ENCODE results near the gene SLC9A9. TPM values are rescaled to one million over a fixed set of nuclear protein-coding genes. Genes with fewer than 3 reads are reported as not detected.

The SLC9A9 gene
- total RNA-seq, 4 donors from 2014 or later, result 1.1 to 15.9 (median 9.7) TPM

GRCh38 chr3:143608966-143609365, 239.3 kb downstream of the SLC9A9 start:
- WGBS, 2 donors (ENCODE audit: low coverage in 1 of 2), result 95 to 96% methylated on average over 5 of the region's 5 CpGs
- H3K27me3 ChIP-seq, result no peaks in the 10 kb centered on the region
- intact Hi-C loops (cut with DNase I; ENCODE audit: low total_unique reads) (no loop called here), in situ Hi-C loops (cut with MboI; ENCODE audit: low pct_ligation_motif_present in 1 of 4, low pct_unique_long_range_greater_than_20kb in 1 of 4, low sequenced_read_pairs in 3 of 4) (no loop called here)
- H3K9me3 ChIP-seq, result no peaks in the 10 kb centered on the region
- H3K4me3 ChIP-seq, result no peak overlapping the region
- DNase-seq, result no peak
- no peaks in the 10 kb centered on the region for H3K4me1 ChIP-seq
- H3K27ac ChIP-seq, result no peak overlapping the region
- TF ChIP-seq POLR2AphosphoS5 (IDR thresholded peaks at IDR 0.05), result no peak
- no peak for TF ChIP-seq POLR2A (IDR thresholded peaks at IDR 0.05)
- TF ChIP-seq, protein P1, sequence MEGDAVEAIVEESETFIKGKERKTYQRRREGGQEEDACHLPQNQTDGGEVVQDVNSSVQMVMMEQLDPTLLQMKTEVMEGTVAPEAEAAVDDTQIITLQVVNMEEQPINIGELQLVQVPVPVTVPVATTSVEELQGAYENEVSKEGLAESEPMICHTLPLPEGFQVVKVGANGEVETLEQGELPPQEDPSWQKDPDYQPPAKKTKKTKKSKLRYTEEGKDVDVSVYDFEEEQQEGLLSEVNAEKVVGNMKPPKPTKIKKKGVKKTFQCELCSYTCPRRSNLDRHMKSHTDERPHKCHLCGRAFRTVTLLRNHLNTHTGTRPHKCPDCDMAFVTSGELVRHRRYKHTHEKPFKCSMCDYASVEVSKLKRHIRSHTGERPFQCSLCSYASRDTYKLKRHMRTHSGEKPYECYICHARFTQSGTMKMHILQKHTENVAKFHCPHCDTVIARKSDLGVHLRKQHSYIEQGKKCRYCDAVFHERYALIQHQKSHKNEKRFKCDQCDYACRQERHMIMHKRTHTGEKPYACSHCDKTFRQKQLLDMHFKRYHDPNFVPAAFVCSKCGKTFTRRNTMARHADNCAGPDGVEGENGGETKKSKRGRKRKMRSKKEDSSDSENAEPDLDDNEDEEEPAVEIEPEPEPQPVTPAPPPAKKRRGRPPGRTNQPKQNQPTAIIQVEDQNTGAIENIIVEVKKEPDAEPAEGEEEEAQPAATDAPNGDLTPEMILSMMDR (IDR thresholded peaks at IDR 0.05), result no peak
- no peak for TF ChIP-seq EP300 (IDR thresholded peaks at IDR 0.05; ENCODE audit: low read depth)
- H3K36me3 ChIP-seq, result no peaks in the 10 kb centered on the region

DNA sequence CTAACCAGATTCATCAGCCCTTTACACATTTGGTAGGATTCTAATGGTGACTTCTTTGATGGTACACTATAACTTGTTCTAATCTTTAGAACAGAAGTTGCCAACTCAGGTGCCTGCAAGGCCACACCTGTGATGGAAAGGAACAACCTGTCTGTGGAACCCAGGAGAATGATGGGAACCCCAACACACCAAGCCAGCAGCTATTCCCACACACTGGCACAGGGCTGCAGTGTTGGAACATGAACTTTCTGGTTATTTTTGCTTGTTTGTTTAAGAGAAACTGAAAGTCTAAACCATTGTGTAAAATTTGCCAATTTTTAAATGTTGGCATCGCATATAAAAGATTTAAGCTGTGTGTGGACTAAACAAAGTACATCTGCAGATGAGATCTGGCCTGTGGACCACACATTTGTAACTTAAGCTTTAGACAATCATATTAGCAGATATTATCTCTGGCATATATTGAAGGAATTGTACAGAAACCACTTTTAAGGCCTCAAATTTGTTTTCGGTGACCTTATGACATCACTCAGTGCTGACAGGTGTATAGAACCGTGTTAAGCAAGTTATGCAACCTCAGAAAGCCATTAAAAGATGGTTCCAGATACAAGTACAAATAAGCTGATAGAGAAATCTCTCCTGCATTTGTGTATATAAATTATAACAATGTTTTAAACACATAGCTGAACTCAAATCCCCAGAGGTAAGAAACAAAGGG, 242.9 kb downstream of the SLC9A9 start:
- Histone ChIP-seq H3K27me3 (no peaks in the 10 kb centered on the region), H3K27ac (no peak overlapping the region), H3K4me1 (no peaks in the 10 kb centered on the region), H3K9me3 (no peaks in the 10 kb centered on the region), H3K4me3 (no peak overlapping the region), H3K36me3 (no peaks in the 10 kb centered on the region)
- intact Hi-C loops (cut with DNase I; ENCODE audit: low total_unique reads) (no loop called here), in situ Hi-C loops (cut with MboI; ENCODE audit: low pct_ligation_motif_present in 1 of 4, low pct_unique_long_range_greater_than_20kb in 1 of 4, low sequenced_read_pairs in 3 of 4) (no loop called here)
- 75 to 90% methylated on average over 3 of the region's 3 CpGs for WGBS, 2 donors (ENCODE audit: low coverage in 1 of 2)
- DNase-seq, result no peak
- TF ChIP-seq POLR2AphosphoS5 (IDR thresholded peaks at IDR 0.05) (no peak), POLR2A (IDR thresholded peaks at IDR 0.05) (no peak), EP300 (IDR thresholded peaks at IDR 0.05; ENCODE audit: low read depth) (no peak)
- TF ChIP-seq, protein P1 (IDR thresholded peaks at IDR 0.05), result no peak

DNA sequence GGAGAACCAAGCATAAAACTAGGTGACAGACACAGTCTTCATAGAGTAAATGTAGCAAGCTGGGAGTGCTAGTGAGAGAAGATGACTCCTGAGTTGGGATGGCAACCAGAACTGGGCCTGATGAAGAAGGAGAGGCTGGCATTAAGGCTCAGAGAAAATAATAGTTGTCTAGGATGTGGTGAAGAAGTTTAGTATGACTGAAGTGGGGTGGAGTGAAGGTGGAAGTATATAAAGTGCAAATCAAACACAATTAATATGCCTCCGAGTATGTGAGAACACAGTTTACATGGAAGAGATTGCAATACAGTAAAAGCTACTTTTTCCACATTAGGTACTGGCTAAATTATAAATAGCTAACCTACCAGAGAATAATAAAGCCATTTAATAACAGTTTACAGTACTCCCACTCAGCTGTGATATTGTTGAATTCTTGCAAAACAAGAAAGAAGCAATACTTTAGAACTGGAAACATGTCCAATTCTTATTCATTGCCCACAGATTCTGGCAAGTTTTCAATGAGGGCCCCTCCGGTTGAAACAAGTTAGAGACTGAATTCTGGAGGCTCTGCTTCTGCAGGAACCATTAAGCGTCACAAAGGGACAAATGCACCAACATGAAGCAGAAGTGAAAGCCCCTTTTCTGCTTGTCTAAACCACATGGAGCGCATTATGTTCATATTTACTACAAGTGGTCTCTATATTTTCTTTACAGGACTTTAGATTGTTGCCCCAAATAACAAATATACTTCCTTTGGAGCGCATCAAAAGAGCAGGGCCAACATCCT, 243.7 kb downstream of the SLC9A9 start:
- intact Hi-C loops (cut with DNase I; ENCODE audit: low total_unique reads) (no loop called here), in situ Hi-C loops (cut with MboI; ENCODE audit: low pct_ligation_motif_present in 1 of 4, low pct_unique_long_range_greater_than_20kb in 1 of 4, low sequenced_read_pairs in 3 of 4) (no loop called here)
- no peak overlapping the region for H3K27ac ChIP-seq
- TF ChIP-seq POLR2A (IDR thresholded peaks at IDR 0.05), result no peak
- TF ChIP-seq, protein P1 (IDR thresholded peaks at IDR 0.05), result no peak
- TF ChIP-seq EP300 (IDR thresholded peaks at IDR 0.05; ENCODE audit: low read depth), result no peak
- no peak for TF ChIP-seq POLR2AphosphoS5 (IDR thresholded peaks at IDR 0.05)
- no peaks in the 10 kb centered on the region for H3K9me3 ChIP-seq
- H3K36me3 ChIP-seq, result no peaks in the 10 kb centered on the region
- H3K27me3 ChIP-seq, result no peaks in the 10 kb centered on the region
- no peaks in the 10 kb centered on the region for H3K4me1 ChIP-seq
- H3K4me3 ChIP-seq, result no peak overlapping the region
- 57 to 72% methylated on average over 5 of the region's 5 CpGs for WGBS, 2 donors (ENCODE audit: low coverage in 1 of 2)
- no peak for DNase-seq

DNA sequence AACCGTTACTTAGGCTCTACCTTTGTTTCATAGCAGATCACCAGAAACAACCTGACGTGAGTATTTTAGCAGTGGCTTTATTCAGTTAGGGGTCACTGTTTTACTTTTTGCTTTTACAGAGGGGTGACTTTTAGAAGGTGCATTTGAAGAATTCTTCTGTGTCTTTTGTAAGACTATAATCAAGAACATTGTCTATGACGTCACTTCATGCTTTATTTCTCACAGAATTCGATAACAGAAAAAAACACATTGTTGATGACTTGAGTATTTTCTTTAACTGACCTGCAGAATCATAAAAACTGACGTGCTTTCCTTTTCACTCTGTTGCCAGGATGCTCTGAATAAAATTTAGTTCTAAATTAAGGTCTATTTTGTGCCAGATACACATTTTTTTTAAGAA, 244.5 kb downstream of the SLC9A9 start:
- no peak overlapping the region for H3K4me3 ChIP-seq
- H3K27me3 ChIP-seq, result no peaks in the 10 kb centered on the region
- no peak for DNase-seq
- H3K9me3 ChIP-seq, result no peaks in the 10 kb centered on the region
- H3K27ac ChIP-seq, result no peak overlapping the region
- TF ChIP-seq POLR2AphosphoS5 (IDR thresholded peaks at IDR 0.05) (no peak), POLR2A (IDR thresholded peaks at IDR 0.05) (no peak), EP300 (IDR thresholded peaks at IDR 0.05; ENCODE audit: low read depth) (no peak)
- TF ChIP-seq, protein P1 (IDR thresholded peaks at IDR 0.05), result no peak
- in situ Hi-C loops (cut with MboI; ENCODE audit: low pct_ligation_motif_present in 1 of 4, low pct_unique_long_range_greater_than_20kb in 1 of 4, low sequenced_read_pairs in 3 of 4), result no loop called here
- intact Hi-C loops (cut with DNase I; ENCODE audit: low total_unique reads), result no loop called here
- H3K36me3 ChIP-seq, result no peaks in the 10 kb centered on the region
- 92 to 95% methylated on average over 5 of the region's 5 CpGs for WGBS, 2 donors (ENCODE audit: low coverage in 1 of 2)
- H3K4me1 ChIP-seq, result peaks cover 0 to 3% (median 0%) of the 10 kb centered on the region in 4 donors

All from transverse colon (tissue), 4 donors.